H1 (cell line): Measurements from ENCODE around the gene CDH16.

ENCODE experiments used
- CTCF ChIP-seq, 3 experiments: IDR thresholded peaks; 1 replicate in 2 of 3; 2 replicates in 1 of 3; pipeline versions ENCODE4 v1.5.1 to v1.6.1; 2011; ENCODE audit warnings: low read length in 3 of 3, mild to moderate bottlenecking in 3 of 3, inconsistent platforms in 2 of 3, low read depth in 1 of 3, moderate library complexity in 1 of 3; ENCODE audit not compliant: insufficient read depth in 1 of 3; ENCODE audit errors: control extremely low read depth in 1 of 3
- EP300 ChIP-seq, 2 experiments: IDR thresholded peaks; 1 replicate in 1 of 2; 2 replicates in 1 of 2; pipeline ENCODE4 v1.6.1; 2011 to 2012; ENCODE audit warnings: low read depth in 2 of 2, low read length in 2 of 2, mild to moderate bottlenecking in 2 of 2, borderline replicate concordance in 1 of 2, inconsistent platforms in 1 of 2, moderate library complexity in 1 of 2
- RAD21 ChIP-seq, 2 experiments: IDR thresholded peaks in 1 of 2; conservative IDR thresholded peaks in 1 of 2; 2 replicates each; pipeline ENCODE4 v1.6.1; 2011; ENCODE audit warnings: low read depth in 2 of 2, low read length in 2 of 2, improper control_type of control experiment in 1 of 2, inconsistent platforms in 1 of 2, mild to moderate bottlenecking in 1 of 2, moderate library complexity in 1 of 2
- SP1 ChIP-seq: IDR thresholded peaks from 2 replicates; pipeline ENCODE4 v1.6.1; 2011; ENCODE audit warnings: low read depth, low read length

GRCh38 chr16:66890799-66891198 is 27.9 kb downstream of the CDH16 start:
- no peak for TF ChIP-seq EP300 (IDR thresholded peaks at IDR 0.05; ENCODE audit: borderline replicate concordance in 1 of 2, low read depth in 2 of 2, low read length in 2 of 2)
- no peak for TF ChIP-seq RAD21 (IDR thresholded peaks at IDR 0.05 in 1 of 2, conservative IDR thresholded peaks at IDR 0.05 in 1 of 2; ENCODE audit: low read depth in 2 of 2, low read length in 2 of 2)
- no peak for TF ChIP-seq CTCF (IDR thresholded peaks at IDR 0.05; ENCODE audit: control extremely low read depth in 1 of 3, insufficient read depth in 1 of 3, low read depth in 1 of 3, low read length in 3 of 3)
- no peak for TF ChIP-seq SP1
